ENCODE data around the gene DHX16. TPM values are rescaled to one million over a fixed set of nuclear protein-coding genes. Genes with fewer than 3 reads are reported as not detected.
"Not testable (repeated sequence)": the region's sequence is repeated elsewhere in the genome, so short reads cannot be mapped to it uniquely, and the experiment has no call there.

The DHX16 gene
- total RNA-seq, 1 donor from 2014 or later, result 27.4 TPM

GRCh38 chr6:30719356-30719755 lies 46.5 kb upstream of the DHX16 start:
- DNase-seq (no peak), ATAC-seq (no peak)
- H3K27ac ChIP-seq, result peak overlapping the region; percentile 93
- H3K4me1 ChIP-seq, result peaks cover 42% of the 10 kb centered on the region
- H3K36me3 ChIP-seq, result peaks cover 24% of the 10 kb centered on the region
- TF ChIP-seq CTCF (IDR thresholded peaks at IDR 0.05), result no peak
- H3K9me3 ChIP-seq, result no peaks in the 10 kb centered on the region
- H3K4me3 ChIP-seq, result peak overlapping the region; percentile 75
- H3K27me3 ChIP-seq, result no peaks in the 10 kb centered on the region
- intact Hi-C loops (cut with DNase I), result no loop called here

- ATAC-seq; intact Hi-C loops (cut with DNase I): not testable (repeated sequence)
- H3K4me3 ChIP-seq, result peak overlapping the region; percentile 48
These were observed 45.3 kb upstream of the DHX16 start for GRCh38 chr6:30717845-30718720.

GRCh38 chr6:30717129-30717844 lies 44.5 kb upstream of the DHX16 start, which contains the start of gene MDC1:
TSS of gene MDC1 (minus strand) at chr6:30717281. CDS start at chr6:30715175, 2,106 bp downstream.
- TF ChIP-seq CTCF (IDR thresholded peaks at IDR 0.05), result peak; percentile 44
- no peaks in the 10 kb centered on the region for H3K9me3 ChIP-seq
- DNase-seq, result peak; percentile 100
- H3K27ac ChIP-seq, result peak within 1 kb of the TSS; percentile 84
- intact Hi-C loops (cut with DNase I), result no loop called here
- H3K27me3 ChIP-seq, result no peaks in the 10 kb centered on the region
- H3K4me3 ChIP-seq, result peak within 1 kb of the TSS; percentile 70
- peaks cover 27% of the 10 kb centered on the region for H3K4me1 ChIP-seq
- peaks cover 24% of the 10 kb centered on the region for H3K36me3 ChIP-seq
- peak; percentile 87 for ATAC-seq

More at GRCh38 chr6:30717845-30718720, 45.3 kb upstream of the DHX16 start:
- not testable (repeated sequence) for DNase-seq, H3K9me3 ChIP-seq, H3K27me3 ChIP-seq
- Histone ChIP-seq H3K36me3 (peaks cover 24% of the 10 kb centered on the region), H3K4me1 (peaks cover 35% of the 10 kb centered on the region), H3K27ac (peak overlapping the region; percentile 84)

GRCh38 chr6:30716879-30717128 lies 44.0 kb upstream of the DHX16 start:
- intact Hi-C loops (cut with DNase I), result no loop called here
- ATAC-seq (no peak), DNase-seq (no peak)
- peak overlapping the region; percentile 84 for H3K27ac ChIP-seq
- H3K27me3 ChIP-seq, result no peaks in the 10 kb centered on the region
- peak overlapping the region; percentile 70 for H3K4me3 ChIP-seq
- peaks cover 24% of the 10 kb centered on the region for H3K4me1 ChIP-seq
- no peak for TF ChIP-seq CTCF (IDR thresholded peaks at IDR 0.05)
- H3K36me3 ChIP-seq, result peaks cover 28% of the 10 kb centered on the region
- H3K9me3 ChIP-seq, result no peaks in the 10 kb centered on the region

- ATAC-seq (no peak), DNase-seq (no peak)
- no peaks in the 10 kb centered on the region for H3K27me3 ChIP-seq
- intact Hi-C loops (cut with DNase I), result no loop called here
- H3K27ac ChIP-seq, result no peak overlapping the region
- H3K4me3 ChIP-seq, result no peak overlapping the region
- H3K4me1 ChIP-seq, result peaks cover 18% of the 10 kb centered on the region
- H3K36me3 ChIP-seq, result peaks cover 52% of the 10 kb centered on the region
- TF ChIP-seq CTCF (IDR thresholded peaks at IDR 0.05), result no peak
- no peaks in the 10 kb centered on the region for H3K9me3 ChIP-seq
These were observed 41.5 kb upstream of the DHX16 start for GRCh38 chr6:30714263-30714662.

- H3K4me3 ChIP-seq, result no peak overlapping the region
- TF ChIP-seq CTCF (IDR thresholded peaks at IDR 0.05), result no peak
- no peak for DNase-seq
- no peak for ATAC-seq
- H3K27ac ChIP-seq, result no peak overlapping the region
- no peaks in the 10 kb centered on the region for H3K9me3 ChIP-seq
- peaks cover 10% of the 10 kb centered on the region for H3K4me1 ChIP-seq
- H3K27me3 ChIP-seq, result no peaks in the 10 kb centered on the region
- intact Hi-C loops (cut with DNase I), result no loop called here
- peaks cover 68% of the 10 kb centered on the region for H3K36me3 ChIP-seq
These were observed 39.7 kb upstream of the DHX16 start for GRCh38 chr6:30712441-30712945.

Measured in upper lobe of right lung (tissue), 1 donor.